ENCODE data around the gene ILRUN.

The ILRUN gene

GRCh38 chr6:34696189-34696738 is 303 bp downstream of the ILRUN start:
- no peak overlapping the region for H2BK15ac ChIP-seq (replicated peaks; ENCODE audit: low read depth)
- H3K9ac ChIP-seq (ENCODE audit: low read length), result peak overlapping the region; percentile 97
- no peak overlapping the region for H3K4ac ChIP-seq (ENCODE audit: low read depth, low read length)
- peak overlapping the region; percentile 100 for H3K4me2 ChIP-seq (ENCODE audit: low read length)
- no peak overlapping the region for H2BK5ac ChIP-seq (ENCODE audit: low read length)
- H3K56ac ChIP-seq (ENCODE audit: low read length), result peak overlapping the region; percentile 95
- H4K5ac ChIP-seq (ENCODE audit: low read length), result no peak overlapping the region
- peaks cover 31% of the 10 kb centered on the region for H3K79me2 ChIP-seq (ENCODE audit: control insufficient read depth, insufficient read depth, low read length)
- peaks cover 6% of the 10 kb centered on the region for H3K4me1 ChIP-seq (ENCODE audit: control insufficient read depth, low read depth, low read length)
- peak overlapping the region; percentile 29 for H3K23ac ChIP-seq (ENCODE audit: low read length)
- H3K18ac ChIP-seq (ENCODE audit: low read length), result no peak overlapping the region
- no peaks in the 10 kb centered on the region for H3K36me3 ChIP-seq (ENCODE audit: control insufficient read depth, insufficient read depth, low read length)
- no peak overlapping the region for H2BK120ac ChIP-seq (ENCODE audit: low read depth, low read length)
- peak overlapping the region; percentile 99 for H3K4me3 ChIP-seq (ENCODE audit: low read length)
- H4K8ac ChIP-seq (ENCODE audit: low read depth, low read length), result no peak overlapping the region
- no peak overlapping the region for H3K27ac ChIP-seq (ENCODE audit: low read depth, low read length)
- peak overlapping the region; percentile 67 for H2AK5ac ChIP-seq (ENCODE audit: low read length)
- no CpG with 5 or more reads among the region's 41 CpGs for WGBS (ENCODE audit: extremely low coverage, insufficient coverage, low lambda C conversion rate)
- DNase-seq, result peak; percentile 49
- peaks cover 11% of the 10 kb centered on the region for H3K79me1 ChIP-seq (ENCODE audit: low read length)
- H3K27me3 ChIP-seq (ENCODE audit: insufficient read depth, low read length, poor library complexity), result no peaks in the 10 kb centered on the region

GRCh38 chr6:34695729-34696188 is 808 bp downstream of the ILRUN start:
- DNase-seq, result no peak

GRCh38 chr6:34692280-34692679 is 4.3 kb downstream of the ILRUN start:
- no peaks in the 10 kb centered on the region for H3K27me3 ChIP-seq (ENCODE audit: insufficient read depth, low read length, poor library complexity)
- DNase-seq, result no peak
- H2BK120ac ChIP-seq (ENCODE audit: low read depth, low read length), result no peak overlapping the region
- no peak overlapping the region for H2AK5ac ChIP-seq (ENCODE audit: low read length)
- H3K36me3 ChIP-seq (ENCODE audit: control insufficient read depth, insufficient read depth, low read length), result no peaks in the 10 kb centered on the region
- H2BK5ac ChIP-seq (ENCODE audit: low read length), result no peak overlapping the region
- no peak overlapping the region for H4K8ac ChIP-seq (ENCODE audit: low read depth, low read length)
- H3K9ac ChIP-seq (ENCODE audit: low read length), result no peak overlapping the region
- peaks cover 16% of the 10 kb centered on the region for H3K79me1 ChIP-seq (ENCODE audit: low read length)
- H3K56ac ChIP-seq (ENCODE audit: low read length), result no peak overlapping the region
- H3K4me2 ChIP-seq (ENCODE audit: low read length), result no peak overlapping the region
- peaks cover 6% of the 10 kb centered on the region for H3K4me1 ChIP-seq (ENCODE audit: control insufficient read depth, low read depth, low read length)
- H3K4ac ChIP-seq (ENCODE audit: low read depth, low read length), result no peak overlapping the region
- no peak overlapping the region for H4K5ac ChIP-seq (ENCODE audit: low read length)
- no peak overlapping the region for H3K4me3 ChIP-seq (ENCODE audit: low read length)
- WGBS (ENCODE audit: extremely low coverage, insufficient coverage, low lambda C conversion rate), result no CpG with 5 or more reads among the region's 4 CpGs
- H3K27ac ChIP-seq (ENCODE audit: low read depth, low read length), result no peak overlapping the region
- H3K23ac ChIP-seq (ENCODE audit: low read length), result no peak overlapping the region
- H3K18ac ChIP-seq (ENCODE audit: low read length), result no peak overlapping the region
- peaks cover 38% of the 10 kb centered on the region for H3K79me2 ChIP-seq (ENCODE audit: control insufficient read depth, insufficient read depth, low read length)
- H2BK15ac ChIP-seq (replicated peaks; ENCODE audit: low read depth), result no peak overlapping the region

More at GRCh38 chr6:34695729-34696188, 808 bp downstream of the ILRUN start:
- H3K18ac ChIP-seq (ENCODE audit: low read length), result no peak overlapping the region
- peak overlapping the region; percentile 95 for H3K56ac ChIP-seq (ENCODE audit: low read length)
- H2BK120ac ChIP-seq (ENCODE audit: low read depth, low read length), result no peak overlapping the region
- H3K4me1 ChIP-seq (ENCODE audit: control insufficient read depth, low read depth, low read length), result peaks cover 6% of the 10 kb centered on the region
- peak overlapping the region; percentile 100 for H3K4me2 ChIP-seq (ENCODE audit: low read length)
- peak overlapping the region; percentile 29 for H3K23ac ChIP-seq (ENCODE audit: low read length)
- H3K27ac ChIP-seq (ENCODE audit: low read depth, low read length), result no peak overlapping the region
- H3K27me3 ChIP-seq (ENCODE audit: insufficient read depth, low read length, poor library complexity), result no peaks in the 10 kb centered on the region
- no CpG with 5 or more reads among the region's 5 CpGs for WGBS (ENCODE audit: extremely low coverage, insufficient coverage, low lambda C conversion rate)
- H2AK5ac ChIP-seq (ENCODE audit: low read length), result peak overlapping the region; percentile 67
- H3K4me3 ChIP-seq (ENCODE audit: low read length), result peak overlapping the region; percentile 99
- H4K8ac ChIP-seq (ENCODE audit: low read depth, low read length), result no peak overlapping the region
- H4K5ac ChIP-seq (ENCODE audit: low read length), result no peak overlapping the region
- no peak overlapping the region for H2BK15ac ChIP-seq (replicated peaks; ENCODE audit: low read depth)
- H2BK5ac ChIP-seq (ENCODE audit: low read length), result no peak overlapping the region
- H3K4ac ChIP-seq (ENCODE audit: low read depth, low read length), result no peak overlapping the region
- peaks cover 11% of the 10 kb centered on the region for H3K79me1 ChIP-seq (ENCODE audit: low read length)
- peaks cover 31% of the 10 kb centered on the region for H3K79me2 ChIP-seq (ENCODE audit: control insufficient read depth, insufficient read depth, low read length)
- no peaks in the 10 kb centered on the region for H3K36me3 ChIP-seq (ENCODE audit: control insufficient read depth, insufficient read depth, low read length)
- H3K9ac ChIP-seq (ENCODE audit: low read length), result peak overlapping the region; percentile 97

GRCh38 chr6:34689742-34690141 is 6.8 kb downstream of the ILRUN start:
- no peak overlapping the region for H3K4me3 ChIP-seq (ENCODE audit: low read length)
- no peak overlapping the region for H3K4me2 ChIP-seq (ENCODE audit: low read length)
- H3K23ac ChIP-seq (ENCODE audit: low read length), result no peak overlapping the region
- H3K79me2 ChIP-seq (ENCODE audit: control insufficient read depth, insufficient read depth, low read length), result peaks cover 22% of the 10 kb centered on the region
- no peaks in the 10 kb centered on the region for H3K36me3 ChIP-seq (ENCODE audit: control insufficient read depth, insufficient read depth, low read length)
- no peaks in the 10 kb centered on the region for H3K4me1 ChIP-seq (ENCODE audit: control insufficient read depth, low read depth, low read length)
- peaks cover 13% of the 10 kb centered on the region for H3K79me1 ChIP-seq (ENCODE audit: low read length)
- H3K4ac ChIP-seq (ENCODE audit: low read depth, low read length), result no peak overlapping the region
- no peak overlapping the region for H3K27ac ChIP-seq (ENCODE audit: low read depth, low read length)
- H3K56ac ChIP-seq (ENCODE audit: low read length), result no peak overlapping the region
- no peak overlapping the region for H2BK15ac ChIP-seq (replicated peaks; ENCODE audit: low read depth)
- H2BK120ac ChIP-seq (ENCODE audit: low read depth, low read length), result no peak overlapping the region
- no peak overlapping the region for H2AK5ac ChIP-seq (ENCODE audit: low read length)
- DNase-seq, result no peak
- H3K27me3 ChIP-seq (ENCODE audit: insufficient read depth, low read length, poor library complexity), result no peaks in the 10 kb centered on the region
- no peak overlapping the region for H3K9ac ChIP-seq (ENCODE audit: low read length)
- H2BK5ac ChIP-seq (ENCODE audit: low read length), result no peak overlapping the region
- H3K18ac ChIP-seq (ENCODE audit: low read length), result no peak overlapping the region
- H4K8ac ChIP-seq (ENCODE audit: low read depth, low read length), result no peak overlapping the region
- no peak overlapping the region for H4K5ac ChIP-seq (ENCODE audit: low read length)

GRCh38 chr6:34688956-34689355 is 7.6 kb downstream of the ILRUN start:
- Histone ChIP-seq H3K4me1 (ENCODE audit: control insufficient read depth, low read depth, low read length) (no peaks in the 10 kb centered on the region), H3K56ac (ENCODE audit: low read length) (no peak overlapping the region), H3K4me2 (ENCODE audit: low read length) (no peak overlapping the region), H4K8ac (ENCODE audit: low read depth, low read length) (no peak overlapping the region), H3K36me3 (ENCODE audit: control insufficient read depth, insufficient read depth, low read length) (no peaks in the 10 kb centered on the region), H3K4me3 (ENCODE audit: low read length) (no peak overlapping the region), H3K27me3 (ENCODE audit: insufficient read depth, low read length, poor library complexity) (no peaks in the 10 kb centered on the region), H2BK5ac (ENCODE audit: low read length) (no peak overlapping the region), H3K9ac (ENCODE audit: low read length) (no peak overlapping the region), H4K5ac (ENCODE audit: low read length) (no peak overlapping the region), H2BK120ac (ENCODE audit: low read depth, low read length) (no peak overlapping the region), H3K18ac (ENCODE audit: low read length) (no peak overlapping the region), H3K23ac (ENCODE audit: low read length) (no peak overlapping the region), H3K79me2 (ENCODE audit: control insufficient read depth, insufficient read depth, low read length) (peaks cover 20% of the 10 kb centered on the region), H2AK5ac (ENCODE audit: low read length) (no peak overlapping the region), H3K79me1 (ENCODE audit: low read length) (peaks cover 13% of the 10 kb centered on the region), H2BK15ac (replicated peaks; ENCODE audit: low read depth) (no peak overlapping the region), H3K27ac (ENCODE audit: low read depth, low read length) (no peak overlapping the region), H3K4ac (ENCODE audit: low read depth, low read length) (no peak overlapping the region)
- DNase-seq, result no peak
- no CpG with 5 or more reads among the region's 5 CpGs for WGBS (ENCODE audit: extremely low coverage, insufficient coverage, low lambda C conversion rate)

GRCh38 chr6:34684919-34685318 is 11.6 kb downstream of the ILRUN start:
- no peak overlapping the region for H3K23ac ChIP-seq (ENCODE audit: low read length)
- H3K4me1 ChIP-seq (ENCODE audit: control insufficient read depth, low read depth, low read length), result no peaks in the 10 kb centered on the region
- no peak overlapping the region for H2BK15ac ChIP-seq (replicated peaks; ENCODE audit: low read depth)
- no peak overlapping the region for H3K56ac ChIP-seq (ENCODE audit: low read length)
- peaks cover 7% of the 10 kb centered on the region for H3K79me2 ChIP-seq (ENCODE audit: control insufficient read depth, insufficient read depth, low read length)
- no peak overlapping the region for H3K4me3 ChIP-seq (ENCODE audit: low read length)
- peaks cover 10% of the 10 kb centered on the region for H3K79me1 ChIP-seq (ENCODE audit: low read length)
- no peaks in the 10 kb centered on the region for H3K36me3 ChIP-seq (ENCODE audit: control insufficient read depth, insufficient read depth, low read length)
- no peak overlapping the region for H3K9ac ChIP-seq (ENCODE audit: low read length)
- H2BK120ac ChIP-seq (ENCODE audit: low read depth, low read length), result no peak overlapping the region
- H3K27ac ChIP-seq (ENCODE audit: low read depth, low read length), result no peak overlapping the region
- H3K4ac ChIP-seq (ENCODE audit: low read depth, low read length), result no peak overlapping the region
- H4K8ac ChIP-seq (ENCODE audit: low read depth, low read length), result no peak overlapping the region
- H4K5ac ChIP-seq (ENCODE audit: low read length), result no peak overlapping the region
- H2BK5ac ChIP-seq (ENCODE audit: low read length), result no peak overlapping the region
- WGBS (ENCODE audit: extremely low coverage, insufficient coverage, low lambda C conversion rate), result no CpG with 5 or more reads among the region's 2 CpGs
- no peak overlapping the region for H3K4me2 ChIP-seq (ENCODE audit: low read length)
- no peak overlapping the region for H2AK5ac ChIP-seq (ENCODE audit: low read length)
- no peak overlapping the region for H3K18ac ChIP-seq (ENCODE audit: low read length)
- H3K27me3 ChIP-seq (ENCODE audit: insufficient read depth, low read length, poor library complexity), result no peaks in the 10 kb centered on the region
- DNase-seq, result no peak
